ENCODE measurements around the gene PRMT3. TPM values are rescaled to one million over a fixed set of nuclear protein-coding genes. Genes with fewer than 3 reads are reported as not detected.

The PRMT3 gene
- total and polyA plus RNA-seq, 2 of the 13 experiments (the other 11 are each of a cell fraction or from before 2014, with no cell fraction given) = 9.1 to 27.7 TPM

- 0 out of 2 replicates have a peak, but pooled peaks have one; percentile 19 for TF ChIP-seq ZBTB33 (CRISPR knock-in tag; IDR thresholded peaks at IDR 0.05)
- TF ChIP-seq ZNF703 (CRISPR knock-in tag; IDR thresholded peaks at IDR 0.05; ENCODE audit: borderline replicate concordance) = peak; percentile 17; the same call in 1 of the 2 replicates
- peak; percentile 55; the same call in 1 of the 2 replicates for TF ChIP-seq PRMT3 (CRISPR knock-in tag; IDR thresholded peaks at IDR 0.05; ENCODE audit: borderline replicate concordance, low read depth)
- peak; percentile 92; the same call in 1 of the 2 replicates for TF ChIP-seq ZNF788 (CRISPR knock-in tag; IDR thresholded peaks at IDR 0.05; ENCODE audit: borderline replicate concordance)
- TF ChIP-seq KLF11 (CRISPR knock-in tag; IDR thresholded peaks at IDR 0.05) = peak; percentile 78; the same call in 1 of the 2 replicates
- peak; percentile 86 for TF ChIP-seq E2F1 (CRISPR knock-in tag; IDR thresholded peaks at IDR 0.05)
- peak; percentile 84 for TF ChIP-seq KDM2A (CRISPR knock-in tag; IDR thresholded peaks at IDR 0.05; ENCODE audit: borderline replicate concordance, low read depth)
- TF ChIP-seq SETDB1 (CRISPR knock-in tag; IDR thresholded peaks at IDR 0.05; ENCODE audit: borderline replicate concordance) = 0 out of 2 replicates have a peak, but pooled peaks have one; percentile 64
- peak; percentile 90 for TF ChIP-seq HOXA3 (CRISPR knock-in tag; IDR thresholded peaks at IDR 0.05)
- TF ChIP-seq HNRNPK (IDR thresholded peaks at IDR 0.05; ENCODE audit: low read depth, low read length, poor library complexity, severe bottlenecking) = peak; percentile 38
- TF ChIP-seq ETS1 (CRISPR knock-in tag; IDR thresholded peaks at IDR 0.05) = 0 out of 2 replicates have a peak, but pooled peaks have one; percentile 27
- TF ChIP-seq ATF1 (CRISPR knock-in tag; IDR thresholded peaks at IDR 0.05) = peak; percentile 94
- peak; percentile 41; the same call in 1 of the 2 replicates for TF ChIP-seq ZSCAN21 (CRISPR knock-in tag; IDR thresholded peaks at IDR 0.05; ENCODE audit: borderline replicate concordance)
- no peak for TF ChIP-seq RERE (CRISPR knock-in tag; IDR thresholded peaks at IDR 0.05; ENCODE audit: low read depth)
- TF ChIP-seq CEBPB (IDR thresholded peaks at IDR 0.05; ENCODE audit: borderline replicate concordance, low read depth, low read length) = peak; percentile 84; the same call in 1 of the 2 replicates
- peak; percentile 88; the same call in 1 of the 2 replicates for TF ChIP-seq ZBTB43 (CRISPR knock-in tag; conservative IDR thresholded peaks at IDR 0.05)
These were observed at the start of gene PRMT3 (continued) for GRCh38 chr11:20387261-20388095.
